GM18498 (cell line): ENCODE measurements around the gene AGO3.
A peak's percentile ranks its signal among the peaks of the same experiment; 100 is the strongest.
"Not testable (repeated sequence)": the region's sequence is repeated elsewhere in the genome, so short reads cannot be mapped to it uniquely, and the experiment has no call there.

Experiments used
- ATAC-seq: cut with Tn5 transposase; IDR thresholded peaks from one replicate; pipeline ENCODE4 v1.9.1; 2021; ENCODE audit warnings: mild to moderate bottlenecking, moderate library complexity; ENCODE audit not compliant: unreplicated experiment

The AGO3 gene

GRCh38 chr1:36006941-36007500 lies 76.1 kb downstream of the AGO3 start:
- ATAC-seq: no peak

DNA sequence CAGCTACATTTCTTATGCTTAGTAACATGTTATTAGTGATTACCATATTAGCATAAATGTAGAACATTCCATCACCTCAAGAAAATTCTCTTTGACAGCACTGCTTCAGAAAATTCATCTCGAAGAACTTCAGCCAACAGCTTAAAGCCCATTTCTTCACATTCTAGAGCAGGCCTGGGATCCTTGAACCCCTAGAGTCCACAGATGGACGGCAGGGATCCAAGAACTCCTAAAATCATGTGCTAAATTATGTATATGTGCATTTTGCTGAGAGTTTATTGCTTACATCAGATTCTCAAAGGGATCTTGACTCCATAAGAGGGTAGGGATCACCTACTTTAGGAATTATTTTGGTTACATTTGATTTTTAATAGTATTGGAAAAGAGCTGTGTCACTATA lies 76.8 kb downstream of the AGO3 start:
- ATAC-seq: no peak

- ATAC-seq: no peak
These were observed 77.8 kb downstream of the AGO3 start for GRCh38 chr1:36008546-36009197.

- no peak for ATAC-seq
These were observed 83.9 kb downstream of the AGO3 start for GRCh38 chr1:36014722-36015220.

GRCh38 chr1:36016686-36017085 lies 85.8 kb downstream of the AGO3 start:
- no peak for ATAC-seq

DNA sequence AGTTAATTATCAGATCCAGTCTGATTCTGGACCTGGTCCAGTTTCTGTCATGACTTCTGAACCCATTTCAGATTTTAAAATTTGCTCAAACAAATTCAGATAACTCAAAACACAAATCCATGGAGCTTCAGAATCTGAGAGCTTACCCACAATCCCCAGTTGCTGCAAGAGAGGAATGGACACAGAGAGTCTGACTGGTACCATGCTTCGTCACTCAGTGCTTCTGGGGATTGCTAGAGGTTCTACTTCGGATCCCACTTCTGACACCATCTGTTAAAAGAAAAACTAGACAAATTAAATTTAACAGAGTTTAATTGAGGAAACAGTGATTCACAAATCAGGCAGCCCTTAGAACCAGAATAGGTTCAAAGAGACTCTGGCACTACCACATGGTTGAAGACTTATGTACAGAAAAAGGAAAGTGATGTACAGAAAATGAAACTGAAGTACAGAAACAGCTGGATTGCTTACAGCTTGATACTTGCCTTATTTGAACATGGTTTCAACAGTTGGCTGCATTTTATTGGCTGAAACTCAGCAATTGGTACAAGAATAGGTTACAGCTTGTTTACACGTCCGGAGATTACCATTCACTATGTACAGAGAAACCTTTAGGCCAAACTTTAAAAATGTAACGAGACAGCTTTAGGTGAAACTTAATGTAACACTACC lies 92.3 kb downstream of the AGO3 start:
- peak; percentile 72 for ATAC-seq

- not testable (repeated sequence) for ATAC-seq
These were observed 93.1 kb downstream of the AGO3 start for GRCh38 chr1:36024024-36024423.

DNA sequence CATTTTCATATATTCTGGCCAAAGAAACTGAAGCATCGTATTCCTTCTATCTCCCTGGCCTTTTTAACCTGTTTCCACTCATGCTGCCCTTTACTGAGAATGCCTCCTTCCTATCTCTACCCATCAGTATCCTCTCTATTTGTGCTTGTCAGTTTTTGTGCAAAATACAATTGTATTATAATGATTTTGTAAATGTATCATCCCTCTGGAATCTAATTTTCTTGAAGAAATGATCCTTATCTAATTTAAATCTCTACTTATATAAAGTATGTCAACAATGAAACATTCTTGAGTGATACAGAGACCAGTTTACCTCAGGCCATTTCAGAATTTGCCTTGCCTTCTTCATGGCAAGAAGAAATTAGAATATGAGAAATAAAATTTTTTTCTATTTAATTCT lies 93.9 kb downstream of the AGO3 start:
- ATAC-seq: no peak

- no peak for ATAC-seq
These were observed 96.9 kb downstream of the AGO3 start for GRCh38 chr1:36027766-36028165.

GRCh38 chr1:36031441-36031840 lies 100.5 kb downstream of the AGO3 start:
- ATAC-seq: no peak

DNA sequence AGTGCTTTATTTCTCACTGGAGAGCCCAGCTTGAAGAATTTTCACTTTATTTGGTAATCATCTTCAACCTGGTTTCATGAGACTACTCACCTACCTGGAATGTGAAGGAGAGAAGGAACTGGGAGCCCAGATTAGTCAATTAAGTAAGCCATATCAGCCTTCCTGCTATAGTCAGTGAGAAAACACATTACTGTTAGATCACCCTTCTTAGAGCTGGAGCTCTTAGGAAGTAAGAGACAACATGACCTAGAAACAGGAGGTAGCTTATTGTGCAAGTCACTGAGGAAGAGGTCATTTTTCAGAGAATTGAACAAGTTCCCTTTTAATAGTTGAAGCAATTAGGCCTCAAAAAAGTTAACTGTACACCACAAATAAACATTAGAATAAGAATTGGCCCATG lies 103.8 kb downstream of the AGO3 start:
- no peak for ATAC-seq

- no peak for ATAC-seq
These were observed 104.2 kb downstream of the AGO3 start for GRCh38 chr1:36035154-36035553.

DNA sequence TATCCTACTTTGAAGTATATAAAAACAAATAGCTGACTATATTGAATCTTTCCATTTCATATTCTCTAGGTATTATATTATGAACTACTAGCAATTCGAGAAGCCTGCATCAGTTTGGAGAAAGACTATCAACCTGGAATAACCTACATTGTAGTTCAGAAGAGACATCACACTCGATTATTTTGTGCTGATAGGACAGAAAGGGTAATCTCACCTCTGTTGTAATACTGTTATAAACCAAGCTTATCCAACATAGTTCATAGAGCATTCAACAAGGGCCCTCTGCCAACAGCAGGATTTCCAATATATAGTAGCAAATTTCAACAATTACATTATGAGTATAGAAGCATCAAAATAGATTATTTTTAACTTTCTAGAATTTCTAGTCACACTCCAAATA lies 109.3 kb downstream of the AGO3 start:
- no peak for ATAC-seq

DNA sequence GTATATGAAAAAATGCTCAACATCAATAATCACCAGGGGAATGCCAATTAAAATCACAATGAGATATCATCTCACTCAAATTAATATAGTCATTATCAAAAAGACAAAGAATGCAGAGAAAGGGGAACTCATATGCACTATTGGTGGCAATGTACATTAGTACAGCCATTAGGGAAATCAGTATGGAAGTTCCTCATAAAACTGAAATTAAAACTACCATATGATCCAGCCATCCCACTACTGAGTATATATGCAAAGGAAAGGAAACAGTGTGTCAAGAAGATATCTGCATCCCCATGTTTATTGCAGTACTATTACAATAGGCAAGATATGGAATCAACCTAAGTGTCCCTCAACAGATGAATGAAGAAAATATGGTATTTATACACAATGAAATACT lies 120.9 kb downstream of the AGO3 start:
- no peak for ATAC-seq

DNA sequence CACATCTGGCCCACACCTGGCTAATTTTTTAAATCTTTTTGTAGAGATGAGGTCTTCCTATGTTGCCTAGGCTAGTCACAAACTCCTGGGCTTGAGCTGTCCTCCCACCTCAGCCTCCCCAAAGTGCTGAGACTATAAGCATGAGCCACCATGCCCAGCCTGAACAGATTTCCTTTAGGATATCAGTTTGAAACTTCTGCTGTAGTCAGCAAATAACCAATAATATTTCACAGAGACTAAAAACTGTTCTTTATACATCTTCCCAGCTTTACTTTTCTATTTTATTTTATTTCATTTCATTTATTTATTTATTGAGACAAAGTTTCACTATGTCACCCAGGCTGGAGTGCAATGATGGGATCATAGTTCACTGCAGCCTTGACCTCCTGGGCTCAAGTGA lies 123.1 kb downstream of the AGO3 start:
- ATAC-seq: no peak

DNA sequence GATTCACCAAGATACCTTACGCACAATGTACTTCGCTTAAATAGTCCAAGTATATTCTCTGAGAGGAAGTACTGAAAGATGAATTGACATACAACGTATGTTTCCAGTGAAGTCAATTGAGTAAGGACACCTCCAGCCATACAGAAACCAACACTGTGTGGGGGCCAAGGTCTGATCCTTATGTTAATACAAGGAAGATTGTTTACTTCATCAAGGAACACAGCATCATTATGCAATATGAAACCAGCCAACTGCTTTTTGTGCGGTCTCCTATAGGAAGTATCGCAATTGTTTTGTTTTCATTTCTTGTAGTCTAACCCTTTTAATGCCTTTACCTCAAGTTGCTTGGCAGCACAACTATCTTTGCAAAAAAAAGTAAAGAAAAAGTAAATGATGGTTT lies 124.8 kb downstream of the AGO3 start:
- no peak for ATAC-seq

DNA sequence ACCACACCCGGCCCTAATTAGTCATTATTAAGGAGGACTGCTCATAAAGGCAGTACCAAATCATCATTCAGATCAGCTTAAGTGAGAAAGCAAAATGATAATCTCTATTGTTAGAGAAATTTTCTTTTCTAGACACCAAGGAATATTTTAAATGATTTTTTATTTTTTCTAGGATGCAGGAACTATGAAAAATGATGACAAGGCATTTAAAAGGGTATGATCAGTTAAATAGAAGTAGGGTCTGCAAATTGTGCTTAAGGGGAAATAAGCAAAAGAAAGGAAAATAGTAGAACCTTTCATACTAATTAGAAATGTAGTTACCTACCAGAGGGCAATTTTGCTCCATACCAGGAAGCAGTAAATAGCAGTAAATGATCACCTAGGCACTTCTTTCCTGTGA lies 131.4 kb downstream of the AGO3 start:
- ATAC-seq: no peak

DNA sequence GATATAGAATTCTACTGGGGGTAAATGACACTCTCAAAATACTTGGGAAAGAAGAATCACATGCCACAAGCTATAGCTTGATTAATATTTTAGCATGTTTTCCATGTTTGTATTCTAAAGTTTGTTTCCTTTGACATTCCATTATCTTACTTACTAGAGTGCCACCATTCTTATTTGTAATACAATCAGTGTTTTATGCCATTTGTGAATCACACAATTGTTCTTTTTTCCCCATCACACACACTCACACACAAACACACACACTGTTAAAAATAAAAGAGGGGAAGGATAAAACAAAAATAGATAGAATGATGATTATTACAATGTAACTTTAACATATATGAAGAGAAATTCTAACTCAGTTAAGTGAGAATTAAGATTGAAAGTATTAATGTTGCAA lies 137.0 kb downstream of the AGO3 start:
- no peak for ATAC-seq

- no peak for ATAC-seq
These were observed 138.0 kb downstream of the AGO3 start for GRCh38 chr1:36068866-36069265.

- no peak for ATAC-seq
These were observed 139.4 kb downstream of the AGO3 start for GRCh38 chr1:36070349-36070748.

DNA sequence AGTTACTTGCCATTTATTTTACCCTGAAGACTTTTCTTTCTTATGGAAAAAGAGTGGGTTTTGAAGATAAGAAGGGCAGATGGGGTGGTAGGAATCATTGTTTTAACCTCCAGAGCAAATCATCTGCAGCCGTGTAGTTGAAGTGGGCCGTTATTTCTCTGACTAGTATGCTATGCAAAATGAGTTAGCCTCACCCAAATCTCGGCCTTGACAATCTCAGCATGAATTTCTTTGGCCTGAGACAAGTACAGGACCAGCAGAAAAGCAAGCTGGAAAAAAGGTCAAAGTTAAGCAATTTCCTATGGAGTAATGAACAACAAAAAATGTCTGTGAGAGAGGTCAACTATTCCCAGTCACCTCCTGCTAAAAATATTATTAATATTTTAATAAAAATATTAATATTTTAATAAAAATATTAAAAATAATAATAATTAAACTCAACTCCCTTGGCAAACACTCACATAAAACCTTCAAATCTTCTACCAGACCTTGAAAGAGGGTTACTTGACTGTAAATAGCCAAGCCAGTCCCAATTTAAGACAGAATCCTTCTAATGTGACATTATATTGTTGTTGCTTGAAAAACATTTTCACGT lies 146.2 kb downstream of the AGO3 start:
- ATAC-seq: no peak

DNA sequence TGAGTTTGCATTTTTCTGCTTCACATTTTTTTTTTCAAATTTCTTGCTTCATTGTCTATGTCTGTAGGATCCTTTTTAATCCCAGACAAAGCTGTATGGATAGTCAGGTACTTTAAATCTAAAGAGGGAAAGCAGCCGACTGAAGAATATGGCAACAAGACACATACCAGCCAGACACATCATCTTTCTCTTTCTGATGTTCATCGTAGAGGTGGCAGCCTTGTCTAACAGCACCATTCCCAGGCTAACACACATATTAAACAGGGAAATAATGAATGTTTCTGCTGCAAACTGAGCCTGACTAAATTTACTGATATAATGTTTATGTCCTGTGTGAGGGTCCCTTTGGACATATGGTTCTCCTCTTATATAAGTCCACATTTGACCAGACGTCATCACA lies 149.3 kb downstream of the AGO3 start:
- no peak for ATAC-seq
